DOHH2 (cell line): Measurements from ENCODE around the gene ABLIM1.

Experiments
- H3F3A ChIP-seq: fragments of 200-600 bp; sonication (generic), shearing (Covaris generic); 2 replicates; pipeline ENCODE4 v1.6.0; 2016; ENCODE audit warnings: antibody characterized with exemption, mild to moderate bottlenecking; ENCODE audit not compliant: control insufficient read depth, insufficient read depth
- H3K27ac ChIP-seq: fragments of 200-600 bp; sonication (generic); 2 replicates; pipeline ENCODE4 v1.5.1; 2014; ENCODE audit warnings: low read depth, mild to moderate bottlenecking, low read length, moderate library complexity
- H3K27me3 ChIP-seq: fragments of 200-600 bp; sonication (generic); 2 replicates; pipeline ENCODE4 v1.6.1; 2014; ENCODE audit warnings: mild to moderate bottlenecking, low read length, mixed read lengths; ENCODE audit not compliant: control insufficient read depth
- H3K36me3 ChIP-seq: fragments of 200-600 bp; sonication (generic); 2 replicates; pipeline ENCODE4 v1.6.1; 2014; ENCODE audit warnings: mild to moderate bottlenecking, low read length, moderate library complexity, mixed read lengths; ENCODE audit not compliant: control insufficient read depth
- H3K4me1 ChIP-seq: fragments of 200-600 bp; sonication (generic); 2 replicates; pipeline ENCODE4 v1.6.1; 2014; ENCODE audit warnings: mild to moderate bottlenecking, low read length, mixed read lengths; ENCODE audit not compliant: control insufficient read depth
- H3K4me2 ChIP-seq: fragments of 200-600 bp; sonication (generic); 2 replicates; pipeline ENCODE4 v1.6.0; 2014; ENCODE audit warnings: mild to moderate bottlenecking, low read length, moderate library complexity
- H3K4me3 ChIP-seq: fragments of 200-600 bp; sonication (generic); 2 replicates; pipeline ENCODE4 v1.5.1; 2014; ENCODE audit warnings: mild to moderate bottlenecking, low read length, mixed read lengths
- H3K79me2 ChIP-seq: fragments of 200-600 bp; sonication (generic); 2 replicates; pipeline ENCODE4 v1.6.1; 2014; ENCODE audit warnings: mild to moderate bottlenecking, low read length, mixed read lengths; ENCODE audit not compliant: control insufficient read depth
- H3K9me2 ChIP-seq: fragments of 200-600 bp; sonication (generic); replicated peaks from 2 replicates; pipeline ENCODE4 v1.6.1; 2014; ENCODE audit warnings: mild to moderate bottlenecking, low read length, mixed read lengths; ENCODE audit not compliant: control insufficient read depth
- H3K9me3 ChIP-seq: fragments of 200-600 bp; sonication (generic); 2 replicates; pipeline ENCODE4 v1.6.1; 2014; ENCODE audit warnings: antibody characterized with exemption, low read length, mixed read lengths; ENCODE audit not compliant: control insufficient read depth, insufficient read depth
- H4K20me1 ChIP-seq: fragments of 200-600 bp; sonication (generic); 2 replicates; pipeline ENCODE4 v1.6.0; 2014; ENCODE audit warnings: low read depth, mild to moderate bottlenecking, antibody characterized with exemption, low read length, moderate library complexity; ENCODE audit not compliant: control insufficient read depth, insufficient read depth
- CTCF ChIP-seq: fragments of 200-600 bp; sonication (generic); IDR thresholded peaks from one replicate; pipeline ENCODE4 v1.5.1; 2014; ENCODE audit warnings: antibody characterized with exemption, mild to moderate bottlenecking, low read depth, low read length; ENCODE audit not compliant: poor library complexity, severe bottlenecking
- EZH2phosphoT487 ChIP-seq: fragments of 200-600 bp; sonication (generic); IDR thresholded peaks from 2 replicates; pipeline ENCODE4 v1.6.1; 2017; ENCODE audit warnings: borderline replicate concordance, mild to moderate bottlenecking, antibody characterized with exemption, low read length, moderate library complexity, mixed read lengths

ABLIM1 gene

GRCh38 chr10:114571316-114571999 lies 86.6 kb downstream of the ABLIM1 start:
- H3K27ac ChIP-seq, result no peak overlapping the region
- H3K27me3 ChIP-seq, result 0 out of 2 replicates have a peak, but pooled peaks cover 2% of the 10 kb centered on the region
- H3K4me2 ChIP-seq, result no peak overlapping the region
- TF ChIP-seq CTCF (no peak), EZH2phosphoT487 (no peak)
- no peaks in the 10 kb centered on the region for H3K9me2 ChIP-seq
- no peaks in the 10 kb centered on the region for H3K4me1 ChIP-seq
- no peaks in the 10 kb centered on the region for H3F3A ChIP-seq
- H3K4me3 ChIP-seq, result no peak overlapping the region
- no peaks in the 10 kb centered on the region for H3K79me2 ChIP-seq
- no peaks in the 10 kb centered on the region for H3K9me3 ChIP-seq
- H3K36me3 ChIP-seq, result no peaks in the 10 kb centered on the region
- no peaks in the 10 kb centered on the region for H4K20me1 ChIP-seq

- H3K4me3 ChIP-seq, result no peak overlapping the region
- TF ChIP-seq CTCF (no peak), EZH2phosphoT487 (no peak)
Measured at GRCh38 chr10:114566064-114566463, 92.0 kb downstream of the ABLIM1 start.

GRCh38 chr10:114565066-114565465 lies 93.0 kb downstream of the ABLIM1 start:
- Histone ChIP-seq H3K9me3 (no peaks in the 10 kb centered on the region), H3K4me3 (no peak overlapping the region), H3K27me3 (peaks cover 2% of the 10 kb centered on the region; the same call in 1 of the 2 replicates), H3K9me2 (no peaks in the 10 kb centered on the region), H3K27ac (no peak overlapping the region), H3K36me3 (no peaks in the 10 kb centered on the region), H3F3A (no peaks in the 10 kb centered on the region), H3K4me2 (no peak overlapping the region), H3K4me1 (no peaks in the 10 kb centered on the region), H3K79me2 (no peaks in the 10 kb centered on the region), H4K20me1 (no peaks in the 10 kb centered on the region)
- TF ChIP-seq CTCF (no peak), EZH2phosphoT487 (no peak)

More at GRCh38 chr10:114566064-114566463, 92.0 kb downstream of the ABLIM1 start:
- Histone ChIP-seq H3K36me3 (no peaks in the 10 kb centered on the region), H3K79me2 (no peaks in the 10 kb centered on the region), H3K4me2 (no peak overlapping the region), H3K9me2 (no peaks in the 10 kb centered on the region), H3K27ac (no peak overlapping the region), H3K27me3 (peaks cover 2% of the 10 kb centered on the region; the same call in 1 of the 2 replicates), H3K4me1 (no peaks in the 10 kb centered on the region), H4K20me1 (no peaks in the 10 kb centered on the region), H3K9me3 (no peaks in the 10 kb centered on the region), H3F3A (no peaks in the 10 kb centered on the region)
